Measurements from ENCODE around the gene ENPP3.

The ENPP3 gene

GRCh38 chr6:131643855-131644460 is 6.9 kb downstream of the ENPP3 start:
- DNase-seq, result no peak

GRCh38 chr6:131644921-131645320 is 7.8 kb downstream of the ENPP3 start:
- no peak for DNase-seq

- no peak for DNase-seq
Observed at GRCh38 chr6:131645846-131646245, 8.7 kb downstream of the ENPP3 start.

- DNase-seq, result no peak
Observed at GRCh38 chr6:131646249-131646670, 9.2 kb downstream of the ENPP3 start.

- no peak for DNase-seq
Observed at GRCh38 chr6:131651782-131652181, 14.7 kb downstream of the ENPP3 start.

- no peak for DNase-seq
Observed at GRCh38 chr6:131652472-131652871, 15.4 kb downstream of the ENPP3 start.

GRCh38 chr6:131654326-131654725 is 17.2 kb downstream of the ENPP3 start:
- DNase-seq, result no peak

GRCh38 chr6:131655387-131655786 is 18.3 kb downstream of the ENPP3 start:
- DNase-seq, result no peak

GRCh38 chr6:131655951-131656350 is 18.8 kb downstream of the ENPP3 start:
- no peak for DNase-seq

GRCh38 chr6:131656667-131657066 is 19.6 kb downstream of the ENPP3 start:
- DNase-seq, result no peak

GRCh38 chr6:131657222-131657621 is 20.1 kb downstream of the ENPP3 start:
- DNase-seq, result no peak

GRCh38 chr6:131657630-131658111 is 20.6 kb downstream of the ENPP3 start:
- no peak for DNase-seq

- DNase-seq, result no peak
Observed at GRCh38 chr6:131658287-131658686, 21.2 kb downstream of the ENPP3 start.

- DNase-seq, result no peak
Observed at GRCh38 chr6:131660195-131660594, 23.1 kb downstream of the ENPP3 start.

- no peak for DNase-seq
Observed at GRCh38 chr6:131663578-131664165, 26.6 kb downstream of the ENPP3 start.

GRCh38 chr6:131669891-131670290 is 32.8 kb downstream of the ENPP3 start:
- no peak for DNase-seq

GRCh38 chr6:131673184-131673583 is 36.1 kb downstream of the ENPP3 start:
- DNase-seq, result no peak

GRCh38 chr6:131678442-131678841 is 41.3 kb downstream of the ENPP3 start:
- no peak for DNase-seq

GRCh38 chr6:131680868-131681267 is 43.8 kb downstream of the ENPP3 start:
- no peak for DNase-seq

- no peak for DNase-seq
Observed at GRCh38 chr6:131681585-131681984, 44.5 kb downstream of the ENPP3 start.

GRCh38 chr6:131682442-131682841 is 45.3 kb downstream of the ENPP3 start:
- DNase-seq, result no peak

- DNase-seq, result no peak
Observed at GRCh38 chr6:131683479-131683878, 46.4 kb downstream of the ENPP3 start.

- DNase-seq, result no peak
Observed at GRCh38 chr6:131685266-131685780, 48.2 kb downstream of the ENPP3 start.

GRCh38 chr6:131687022-131687421 is 49.9 kb downstream of the ENPP3 start:
- DNase-seq, result no peak

- DNase-seq, result no peak
Observed at GRCh38 chr6:131688286-131688685, 51.2 kb downstream of the ENPP3 start.

Data from activated CD8-positive, alpha-beta memory T cell treated with anti-CD3 and anti-CD28 coated beads, Interleukin-2, amount 50 U/mL, for 4 hours (primary cell).